H9 (cell line): Measurements from ENCODE around the gene GLB1L3. TPM values are rescaled to one million over a fixed set of nuclear protein-coding genes. Genes with fewer than 3 reads are reported as not detected.

Experiments
- DNase-seq: peaks from one replicate; pipeline ENCODE4 v3.0.0-alpha.2; 2017
- H2AFZ ChIP-seq: one replicate; pipeline ENCODE4 v1.6.1; 2013; ENCODE audit warnings: mild to moderate bottlenecking, low read length, control low read depth, moderate library complexity
- H2AK5ac ChIP-seq: 2 replicates; pipeline ENCODE4 v1.6.1; 2013; ENCODE audit warnings: low read length, control low read depth, mixed read lengths; ENCODE audit not compliant: insufficient read length
- H2BK120ac ChIP-seq: one replicate; pipeline ENCODE4 v1.6.1; 2013; ENCODE audit warnings: low read depth, mild to moderate bottlenecking, low read length, control low read depth, inconsistent platforms; ENCODE audit not compliant: poor library complexity, severe bottlenecking
- H2BK12ac ChIP-seq: 2 replicates; pipeline ENCODE4 v1.6.1; 2013; ENCODE audit warnings: low read length, control low read depth, mixed read lengths, low read depth; ENCODE audit not compliant: insufficient read length
- H2BK15ac ChIP-seq: 2 replicates; pipeline ENCODE4 v1.6.1; 2013; ENCODE audit warnings: low read depth, low read length, control low read depth
- H2BK20ac ChIP-seq: one replicate; pipeline ENCODE4 v1.6.1; 2013; ENCODE audit warnings: low read depth, mild to moderate bottlenecking, low read length, control low read depth, inconsistent platforms; ENCODE audit not compliant: poor library complexity, severe bottlenecking
- H2BK5ac ChIP-seq: 2 replicates; pipeline ENCODE4 v1.6.1; 2013; ENCODE audit warnings: low read length, control low read depth, mixed read lengths; ENCODE audit not compliant: insufficient read length
- H3K14ac ChIP-seq: 2 replicates; pipeline ENCODE4 v1.6.1; 2013; ENCODE audit warnings: low read length, control low read depth; ENCODE audit not compliant: insufficient read depth
- H3K18ac ChIP-seq: 2 replicates; pipeline ENCODE4 v1.6.1; 2013; ENCODE audit warnings: low read depth, mild to moderate bottlenecking, mixed read lengths, low read length, control low read depth; ENCODE audit not compliant: insufficient read length
- H3K23ac ChIP-seq: 2 replicates; pipeline ENCODE4 v1.6.1; 2013; ENCODE audit warnings: low read length, control low read depth, mixed read lengths, low read depth; ENCODE audit not compliant: insufficient read length
- H3K23me2 ChIP-seq: 2 replicates; pipeline ENCODE4 v1.6.1; 2013; ENCODE audit warnings: low read depth, mild to moderate bottlenecking, mixed read lengths, low read length, control low read depth; ENCODE audit not compliant: insufficient read length, poor library complexity, severe bottlenecking
- H3K27ac ChIP-seq: 2 replicates; pipeline ENCODE4 v1.5.1; 2013; ENCODE audit warnings: low read length, control low read depth, mixed read lengths, low read depth; ENCODE audit not compliant: insufficient read length
- H3K27me3 ChIP-seq: 2 replicates; pipeline ENCODE4 v1.6.1; 2013; ENCODE audit warnings: low read length, control low read depth, inconsistent platforms; ENCODE audit not compliant: insufficient read depth
- H3K4ac ChIP-seq: 2 replicates; pipeline ENCODE4 v1.6.1; 2013; ENCODE audit warnings: low read depth, mild to moderate bottlenecking, control low read depth, inconsistent platforms, low read length, moderate library complexity
- H3K4me1 ChIP-seq: 2 replicates; pipeline ENCODE4 v1.6.1; 2013; ENCODE audit warnings: low read length, control low read depth, inconsistent platforms; ENCODE audit not compliant: insufficient read depth
- H3K4me2 ChIP-seq: 2 replicates; pipeline ENCODE4 v1.6.1; 2013; ENCODE audit warnings: low read length, control low read depth, mixed read lengths; ENCODE audit not compliant: insufficient read length, insufficient read depth
- H3K56ac ChIP-seq: 2 replicates; pipeline ENCODE4 v1.6.1; 2013; ENCODE audit warnings: low read depth, mild to moderate bottlenecking, mixed read lengths, low read length, control low read depth; ENCODE audit not compliant: insufficient read length
- H3K79me1 ChIP-seq: 2 replicates; pipeline ENCODE4 v1.6.1; 2013; ENCODE audit warnings: low read depth, mild to moderate bottlenecking, moderate library complexity, low read length, control low read depth, inconsistent platforms; ENCODE audit not compliant: insufficient read depth, poor library complexity, severe bottlenecking
- H3K79me2 ChIP-seq: 2 replicates; pipeline ENCODE4 v1.6.1; 2013; ENCODE audit warnings: low read length, control low read depth, inconsistent platforms; ENCODE audit not compliant: insufficient read depth
- H3K9ac ChIP-seq: 2 replicates; pipeline ENCODE4 v1.6.1; 2013; ENCODE audit warnings: low read length, control low read depth, mixed read lengths; ENCODE audit not compliant: insufficient read length; ENCODE audit errors: extremely low read depth
- H3K9me3 ChIP-seq: one replicate; pipeline ENCODE4 v1.6.1; 2013; ENCODE audit warnings: low read depth, low read length, inconsistent platforms; ENCODE audit not compliant: control insufficient read depth
- H3T11ph ChIP-seq: one replicate; pipeline ENCODE4 v1.6.1; 2013; ENCODE audit warnings: mild to moderate bottlenecking, low read length, control low read depth, inconsistent platforms
- H4K20me1 ChIP-seq: one replicate; pipeline ENCODE4 v1.6.1; 2013; ENCODE audit not compliant: control insufficient read depth, insufficient read length, insufficient read depth
- H4K5ac ChIP-seq: 2 replicates; pipeline ENCODE4 v1.6.1; 2013; ENCODE audit warnings: low read depth, mild to moderate bottlenecking, mixed read lengths, low read length, control low read depth; ENCODE audit not compliant: insufficient read length
- H4K8ac ChIP-seq: replicated peaks from 2 replicates; pipeline ENCODE4 v1.6.1; 2013; ENCODE audit warnings: low read length, control low read depth, mixed read lengths, low read depth; ENCODE audit not compliant: insufficient read length
- H4K91ac ChIP-seq: 2 replicates; pipeline ENCODE4 v1.6.1; 2013; ENCODE audit warnings: low read depth, mild to moderate bottlenecking, moderate library complexity, mixed read lengths, low read length, control low read depth; ENCODE audit not compliant: insufficient read length
- H3K27ac Mint-ChIP-seq, 3 experiments: 2 replicates in 2 of 3; 3 replicates in 1 of 3; pipeline ENCODE4 v1.8.0; 2020 to 2021; ENCODE audit warnings: mixed read lengths in 3 of 3, mild to moderate bottlenecking in 1 of 3, moderate library complexity in 1 of 3
- H3K27me3 Mint-ChIP-seq: 2 replicates; pipeline ENCODE4 v1.8.0; 2021; ENCODE audit warnings: low read depth, mild to moderate bottlenecking, moderate library complexity, mixed read lengths
- H3K36me3 Mint-ChIP-seq, 3 experiments: 2 replicates in 2 of 3; 3 replicates in 1 of 3; pipeline ENCODE4 v1.8.0; 2020 to 2021; ENCODE audit warnings: low read depth in 3 of 3, mixed read lengths in 3 of 3; ENCODE audit not compliant: insufficient read depth in 1 of 3
- H3K4me1 Mint-ChIP-seq, 2 experiments: 2 replicates each; pipeline ENCODE4 v1.8.0; 2020; ENCODE audit warnings: mixed read lengths in 2 of 2
- H3K4me3 Mint-ChIP-seq, 2 experiments: 2 replicates in 1 of 2; 3 replicates in 1 of 2; pipeline ENCODE4 v1.8.0; 2020 to 2021; ENCODE audit warnings: mild to moderate bottlenecking in 2 of 2, mixed read lengths in 2 of 2, moderate library complexity in 1 of 2
- H3K9me3 Mint-ChIP-seq, 2 experiments: 2 replicates in 1 of 2; 3 replicates in 1 of 2; pipeline ENCODE4 v1.8.0; 2020; ENCODE audit warnings: mild to moderate bottlenecking in 2 of 2, mixed read lengths in 2 of 2, moderate library complexity in 1 of 2
- WGBS: extraction: QIAGEN DNeasy Blood & Tissue Kit; methylation state at CpG from one replicate; pipeline ENCODE4 v1.1.7; 2013; ENCODE audit warnings: missing lambda C conversion rate, low lambda C conversion rate, mixed read lengths; ENCODE audit not compliant: insufficient read length; ENCODE audit errors: extremely low coverage; 5-methylcytosine and 5-hydroxymethylcytosine counted together
- total RNA-seq: library from RNA; stranded (reverse); gene quantifications from 2 replicates; pipeline ENCODE4 v1.2.1, GENCODE V29; 2021
- TF ChIP-seq, protein P1 (sequence below): fragments of 200-600 bp; sonication (generic); conservative IDR thresholded peaks from 3 replicates; pipeline ENCODE4 v1.8.0; 2021; ENCODE audit warnings: antibody characterized with exemption, mild to moderate bottlenecking

GLB1L3 gene
- total RNA-seq, 1 experiment from 2014 or later: 11.2 TPM

DNA sequence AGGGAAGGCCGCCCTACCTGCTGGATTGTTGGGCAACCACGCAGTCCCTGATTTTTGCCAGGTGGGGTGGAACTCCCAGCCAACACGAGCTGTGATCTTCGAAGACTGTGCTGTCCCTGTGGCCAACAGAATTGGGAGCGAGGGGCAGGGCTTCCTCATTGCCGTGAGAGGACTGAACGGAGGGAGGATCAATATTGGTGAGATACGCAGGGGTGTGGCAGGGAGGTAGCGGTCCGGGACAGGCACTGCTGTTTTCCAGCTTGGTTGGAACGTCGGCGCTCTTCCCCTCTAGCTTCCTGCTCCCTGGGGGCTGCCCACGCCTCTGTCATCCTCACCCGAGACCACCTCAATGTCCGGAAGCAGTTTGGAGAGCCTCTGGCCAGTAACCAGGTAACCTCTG is 15.2 kb upstream of the GLB1L3 start:
- H2AK5ac ChIP-seq: no peak overlapping the region
- no peak overlapping the region for H3K23ac ChIP-seq
- H2BK12ac ChIP-seq: no peak overlapping the region
- Mint-ChIP-seq H3K27me3 (no peaks in the 10 kb centered on the region), H3K9me3 (no peaks in the 10 kb centered on the region), H3K36me3 (peaks cover 30 to 75% (median 56%) of the 10 kb centered on the region in 3 experiments; a peak in 6 of 7 replicates), H3K27ac (peak overlapping the region in 1 of 3 experiments; percentile 74; a peak in 1 of 7 replicates), H3K4me3 (no peak overlapping the region), H3K4me1 (peaks cover 2 to 3% of the 10 kb centered on the region in 2 experiments; a peak in 3 of 4 replicates)
- no peak overlapping the region for H2AFZ ChIP-seq
- no peak overlapping the region for H4K5ac ChIP-seq
- no peak overlapping the region for H3K9ac ChIP-seq
- H2BK20ac ChIP-seq: no peak overlapping the region
- no peaks in the 10 kb centered on the region for H3K9me3 ChIP-seq
- H3K27ac ChIP-seq: no peak overlapping the region
- no peak overlapping the region for H4K91ac ChIP-seq
- H3K4me1 ChIP-seq: peaks cover 4% of the 10 kb centered on the region; the same call in 1 of the 2 replicates
- H4K20me1 ChIP-seq: no peaks in the 10 kb centered on the region
- no peak overlapping the region for H3T11ph ChIP-seq
- H4K8ac ChIP-seq: no peak overlapping the region
- no peak overlapping the region for H3K4me2 ChIP-seq
- H3K23me2 ChIP-seq: no peaks in the 10 kb centered on the region
- H3K79me2 ChIP-seq: no peaks in the 10 kb centered on the region
- H2BK15ac ChIP-seq: no peak overlapping the region
- H3K4ac ChIP-seq: no peak overlapping the region
- no peak overlapping the region for H3K56ac ChIP-seq
- WGBS: no CpG with 5 or more reads among the region's 16 CpGs
- no peak for DNase-seq
- TF ChIP-seq, protein P1, sequence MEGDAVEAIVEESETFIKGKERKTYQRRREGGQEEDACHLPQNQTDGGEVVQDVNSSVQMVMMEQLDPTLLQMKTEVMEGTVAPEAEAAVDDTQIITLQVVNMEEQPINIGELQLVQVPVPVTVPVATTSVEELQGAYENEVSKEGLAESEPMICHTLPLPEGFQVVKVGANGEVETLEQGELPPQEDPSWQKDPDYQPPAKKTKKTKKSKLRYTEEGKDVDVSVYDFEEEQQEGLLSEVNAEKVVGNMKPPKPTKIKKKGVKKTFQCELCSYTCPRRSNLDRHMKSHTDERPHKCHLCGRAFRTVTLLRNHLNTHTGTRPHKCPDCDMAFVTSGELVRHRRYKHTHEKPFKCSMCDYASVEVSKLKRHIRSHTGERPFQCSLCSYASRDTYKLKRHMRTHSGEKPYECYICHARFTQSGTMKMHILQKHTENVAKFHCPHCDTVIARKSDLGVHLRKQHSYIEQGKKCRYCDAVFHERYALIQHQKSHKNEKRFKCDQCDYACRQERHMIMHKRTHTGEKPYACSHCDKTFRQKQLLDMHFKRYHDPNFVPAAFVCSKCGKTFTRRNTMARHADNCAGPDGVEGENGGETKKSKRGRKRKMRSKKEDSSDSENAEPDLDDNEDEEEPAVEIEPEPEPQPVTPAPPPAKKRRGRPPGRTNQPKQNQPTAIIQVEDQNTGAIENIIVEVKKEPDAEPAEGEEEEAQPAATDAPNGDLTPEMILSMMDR: no peak
- H2BK5ac ChIP-seq: no peak overlapping the region
- no peaks in the 10 kb centered on the region for H3K79me1 ChIP-seq
- H3K27me3 ChIP-seq: no peaks in the 10 kb centered on the region
- no peak overlapping the region for H3K14ac ChIP-seq
- H2BK120ac ChIP-seq: no peak overlapping the region
- no peak overlapping the region for H3K18ac ChIP-seq
